Kidney epithelial cell (primary cell): ENCODE results near the gene LARGE1. TPM values are rescaled to one million over a fixed set of nuclear protein-coding genes. Genes with fewer than 3 reads are reported as not detected.

Source experiments
- DNase-seq: peaks from one replicate; pipeline ENCODE4 v3.0.0-alpha.2; 2010; ENCODE audit warnings: low read depth
- H3K27me3 ChIP-seq: 2 replicates; pipeline ENCODE4 v1.6.0; 2011; ENCODE audit warnings: low read length; ENCODE audit not compliant: control insufficient read depth, insufficient read depth
- H3K36me3 ChIP-seq: 2 replicates; pipeline ENCODE4 v1.5.1; 2011; ENCODE audit warnings: low read length; ENCODE audit not compliant: control insufficient read depth, insufficient read depth
- H3K4me3 ChIP-seq: 2 replicates; pipeline ENCODE4 v1.5.1; 2011; ENCODE audit warnings: low read depth, mild to moderate bottlenecking, control low read depth, low read length
- total RNA-seq: library from RNA; depleted of rRNA; stranded (reverse); fragments of >200 nt; gene quantifications from 2 replicates; pipeline ENCODE4 v1.2.3, GENCODE V29; 2015
- TF ChIP-seq, protein P1 (sequence below): IDR thresholded peaks from 2 replicates; pipeline ENCODE4 v1.5.1; 2011; ENCODE audit warnings: mild to moderate bottlenecking, moderate library complexity, low read length, control low read depth, inconsistent platforms; ENCODE audit not compliant: insufficient read depth, poor library complexity, severe bottlenecking

LARGE1 gene
- total RNA-seq, 1 donor from 2014 or later = 17.8 TPM

DNA sequence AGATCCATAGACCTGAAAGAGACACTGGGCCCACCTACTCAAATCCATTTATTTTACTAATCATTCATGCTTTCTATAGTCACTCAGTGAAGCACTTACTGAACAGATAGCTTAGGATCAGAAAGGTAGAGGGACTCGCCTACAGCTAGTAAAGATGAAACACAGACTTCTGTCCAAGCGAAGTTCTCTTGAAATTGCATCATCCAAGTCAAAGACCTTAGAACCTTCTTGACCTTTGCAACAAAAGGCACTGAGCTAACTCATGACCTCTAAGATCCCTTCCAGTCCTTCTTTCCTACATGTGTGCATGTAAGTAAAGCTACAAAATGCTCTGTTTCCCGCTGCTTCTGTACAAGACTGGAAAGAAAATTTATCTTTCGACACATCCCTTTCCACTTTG, 377.6 kb downstream of the LARGE1 start:
- Histone ChIP-seq H3K36me3 (no peaks in the 10 kb centered on the region), H3K4me3 (no peak overlapping the region), H3K27me3 (no peaks in the 10 kb centered on the region)
- DNase-seq = no peak
- TF ChIP-seq, protein P1, sequence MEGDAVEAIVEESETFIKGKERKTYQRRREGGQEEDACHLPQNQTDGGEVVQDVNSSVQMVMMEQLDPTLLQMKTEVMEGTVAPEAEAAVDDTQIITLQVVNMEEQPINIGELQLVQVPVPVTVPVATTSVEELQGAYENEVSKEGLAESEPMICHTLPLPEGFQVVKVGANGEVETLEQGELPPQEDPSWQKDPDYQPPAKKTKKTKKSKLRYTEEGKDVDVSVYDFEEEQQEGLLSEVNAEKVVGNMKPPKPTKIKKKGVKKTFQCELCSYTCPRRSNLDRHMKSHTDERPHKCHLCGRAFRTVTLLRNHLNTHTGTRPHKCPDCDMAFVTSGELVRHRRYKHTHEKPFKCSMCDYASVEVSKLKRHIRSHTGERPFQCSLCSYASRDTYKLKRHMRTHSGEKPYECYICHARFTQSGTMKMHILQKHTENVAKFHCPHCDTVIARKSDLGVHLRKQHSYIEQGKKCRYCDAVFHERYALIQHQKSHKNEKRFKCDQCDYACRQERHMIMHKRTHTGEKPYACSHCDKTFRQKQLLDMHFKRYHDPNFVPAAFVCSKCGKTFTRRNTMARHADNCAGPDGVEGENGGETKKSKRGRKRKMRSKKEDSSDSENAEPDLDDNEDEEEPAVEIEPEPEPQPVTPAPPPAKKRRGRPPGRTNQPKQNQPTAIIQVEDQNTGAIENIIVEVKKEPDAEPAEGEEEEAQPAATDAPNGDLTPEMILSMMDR = no peak

DNA sequence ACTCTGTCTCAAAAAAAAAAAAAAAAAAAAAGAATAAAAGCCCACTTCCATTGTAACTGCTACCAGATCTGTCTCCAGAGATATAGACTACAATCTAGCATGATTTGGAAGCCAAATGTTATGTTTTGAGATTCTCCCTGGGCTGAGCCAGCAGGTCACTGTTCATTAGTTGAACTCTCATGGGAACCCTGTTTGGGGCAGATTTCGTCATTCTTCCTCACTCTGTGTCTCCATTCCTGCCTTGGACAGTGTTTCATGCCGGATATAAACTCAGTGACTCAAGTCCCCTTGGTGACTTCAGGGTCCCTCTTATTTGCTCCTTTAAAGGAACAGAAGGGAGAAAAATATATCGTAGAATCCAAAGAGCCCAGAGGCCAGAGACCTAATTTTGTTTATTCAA, 378.1 kb downstream of the LARGE1 start:
- Histone ChIP-seq H3K4me3 (no peak overlapping the region), H3K36me3 (no peaks in the 10 kb centered on the region), H3K27me3 (no peaks in the 10 kb centered on the region)
- TF ChIP-seq, protein P1 = no peak
- no peak for DNase-seq

DNA sequence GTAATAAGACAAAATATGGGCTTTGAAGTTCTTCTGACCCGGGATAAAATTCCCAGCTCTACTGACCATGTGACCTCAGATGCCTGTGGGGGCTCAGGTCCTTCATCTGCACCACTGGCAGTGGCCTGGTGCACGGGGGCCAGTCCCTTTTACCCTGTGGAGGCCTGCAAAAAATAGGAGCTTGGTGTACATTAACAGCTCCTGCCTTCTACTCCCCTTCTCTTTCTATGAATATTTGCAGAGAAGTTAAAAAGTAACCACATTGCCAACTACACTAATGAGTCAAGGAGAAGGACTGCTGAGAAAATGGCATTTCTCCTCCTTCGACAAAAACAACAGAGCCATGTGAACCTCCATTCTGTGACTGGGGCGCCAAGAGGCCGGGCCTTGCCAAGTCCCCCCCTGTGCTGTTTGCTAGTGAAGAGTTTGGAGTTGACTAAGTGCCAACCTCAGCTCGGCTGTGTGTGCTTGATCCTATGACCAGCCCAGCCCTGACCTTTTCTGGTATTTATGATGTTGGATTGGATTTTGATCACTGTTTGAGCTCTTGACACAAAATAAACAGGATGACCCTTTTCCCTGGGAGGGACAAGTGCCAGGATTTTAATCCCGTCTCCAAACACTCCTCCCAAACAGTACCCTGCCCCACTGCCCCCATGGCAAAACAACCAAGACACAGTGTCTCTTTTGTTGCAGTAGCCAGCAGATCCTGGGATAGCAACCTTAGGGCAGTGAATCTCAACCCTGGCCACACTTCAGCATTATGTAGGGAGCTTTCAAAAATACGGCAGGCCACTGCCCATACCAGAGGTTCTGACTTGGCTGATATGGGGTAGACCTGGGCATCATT, 380.1 kb downstream of the LARGE1 start:
- TF ChIP-seq, protein P1 = no peak
- H3K4me3 ChIP-seq = no peak overlapping the region
- H3K27me3 ChIP-seq = no peaks in the 10 kb centered on the region
- H3K36me3 ChIP-seq = no peaks in the 10 kb centered on the region
- DNase-seq = peak; percentile 79

DNA sequence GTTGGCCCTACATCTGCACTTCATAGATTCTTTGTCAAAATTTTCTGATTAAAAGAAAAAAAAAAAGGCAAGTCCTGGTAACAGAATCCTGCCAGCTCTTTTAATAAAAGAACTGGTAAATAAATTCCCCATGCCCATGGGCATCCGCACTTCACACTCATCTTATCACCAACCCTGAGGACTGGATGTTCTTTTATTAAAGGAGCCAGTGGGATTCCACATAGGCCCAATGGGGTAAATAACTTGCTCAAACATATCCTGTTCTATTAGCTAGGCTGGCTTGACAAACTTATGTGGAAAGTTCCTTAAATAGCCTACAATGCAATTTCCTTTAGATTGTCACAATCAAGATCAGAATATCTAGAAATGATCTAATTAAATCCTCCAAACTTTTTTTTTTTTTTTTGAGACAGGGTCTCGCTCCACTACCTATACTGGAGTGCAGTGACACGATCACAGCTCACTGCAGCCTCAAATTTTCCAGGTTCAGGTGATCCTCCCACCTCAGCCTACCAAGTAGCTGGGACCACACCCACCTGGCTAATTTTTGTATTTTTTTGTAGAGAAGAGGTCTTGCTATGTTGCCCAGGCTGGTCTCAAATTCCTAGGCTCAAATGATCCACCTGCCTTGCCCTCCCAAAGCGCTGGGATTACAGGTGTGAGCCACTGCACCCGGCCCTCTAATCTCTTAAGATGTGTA, 380.9 kb downstream of the LARGE1 start:
- TF ChIP-seq, protein P1 = no peak
- no peak for DNase-seq
- no peaks in the 10 kb centered on the region for H3K27me3 ChIP-seq
- H3K4me3 ChIP-seq = no peak overlapping the region
- H3K36me3 ChIP-seq = no peaks in the 10 kb centered on the region

DNA sequence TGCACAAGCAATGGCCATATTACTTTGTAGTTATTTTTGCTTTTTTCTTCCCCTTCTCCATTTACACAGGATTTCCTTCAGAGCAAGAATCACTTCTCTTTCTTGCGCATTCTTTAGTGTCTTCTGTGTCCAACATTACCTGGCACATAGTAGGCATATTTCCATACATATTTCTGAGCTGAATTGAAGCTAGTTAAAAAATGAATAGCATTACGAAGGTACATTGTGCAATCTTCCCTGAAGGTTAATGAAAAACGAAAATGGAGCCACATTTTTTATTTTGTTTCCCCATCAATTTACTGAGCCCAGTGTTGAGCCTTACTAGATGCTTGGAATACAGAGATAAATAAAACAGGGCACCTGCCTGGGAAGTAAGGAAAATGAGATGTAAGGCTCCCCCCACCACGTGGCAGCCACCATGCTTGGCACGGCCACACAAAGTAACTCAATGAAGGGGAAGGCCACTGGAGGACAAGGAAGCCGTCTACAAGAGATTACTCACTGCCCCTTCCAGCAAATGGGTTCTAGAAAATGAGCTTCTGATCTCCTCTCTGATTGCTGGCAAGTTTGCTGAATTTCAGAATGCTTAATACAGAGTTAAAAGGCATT, 381.9 kb downstream of the LARGE1 start:
- DNase-seq = no peak
- H3K27me3 ChIP-seq = no peaks in the 10 kb centered on the region
- H3K36me3 ChIP-seq = no peaks in the 10 kb centered on the region
- TF ChIP-seq, protein P1 = no peak
- H3K4me3 ChIP-seq = no peak overlapping the region
